Limb (tissue), 2 donors: ENCODE measurements around the gene HHATL.
"Not testable (repeated sequence)": the region's sequence is repeated elsewhere in the genome, so short reads cannot be mapped to it uniquely, and the experiment has no call there.

Experiments
- DNase-seq, 2 donors: peaks; one replicate each; pipeline ENCODE4 v3.0.0-alpha.2; 2016; ENCODE audit errors: extremely low spot score in 2 of 2

Gene HHATL

GRCh38 chr3:42734263-42734860 is 31.8 kb upstream of the HHATL start:
- no peak for DNase-seq

- DNase-seq = no peak
These were observed 31.1 kb upstream of the HHATL start for GRCh38 chr3:42733501-42734262.

GRCh38 chr3:42732829-42733459 is 30.3 kb upstream of the HHATL start:
- no peak for DNase-seq

GRCh38 chr3:42732196-42732828 is 29.7 kb upstream of the HHATL start:
- DNase-seq = no peak

- DNase-seq = no peak
These were observed 29.0 kb upstream of the HHATL start for GRCh38 chr3:42731476-42732195.

- no peak for DNase-seq
These were observed 28.3 kb upstream of the HHATL start for GRCh38 chr3:42730706-42731420.

- DNase-seq = no peak
These were observed 27.7 kb upstream of the HHATL start for GRCh38 chr3:42730294-42730693.

GRCh38 chr3:42729404-42730145 is 27.0 kb upstream of the HHATL start:
- no peak for DNase-seq

GRCh38 chr3:42728668-42729364 is 26.2 kb upstream of the HHATL start:
- DNase-seq = no peak

- DNase-seq = peak in 1 of 2 donors; percentile 21
These were observed 25.5 kb upstream of the HHATL start for GRCh38 chr3:42728056-42728455.

GRCh38 chr3:42725454-42725853 is 22.9 kb upstream of the HHATL start:
- DNase-seq = no peak

GRCh38 chr3:42723219-42723618 is 20.6 kb upstream of the HHATL start:
- DNase-seq = no peak

GRCh38 chr3:42722442-42722841 is 19.8 kb upstream of the HHATL start:
- not testable (repeated sequence) for DNase-seq

- no peak for DNase-seq
These were observed 19.1 kb upstream of the HHATL start for GRCh38 chr3:42721690-42722089.

- DNase-seq = no peak
These were observed 17.5 kb upstream of the HHATL start for GRCh38 chr3:42720126-42720525.

GRCh38 chr3:42719002-42719401 is 16.4 kb upstream of the HHATL start:
- DNase-seq = no peak

GRCh38 chr3:42718338-42718737 is 15.7 kb upstream of the HHATL start:
- DNase-seq = no peak

- no peak for DNase-seq
These were observed 14.7 kb upstream of the HHATL start for GRCh38 chr3:42717306-42717705.

- no peak for DNase-seq
These were observed 11.7 kb upstream of the HHATL start for GRCh38 chr3:42714171-42714852.
